Stimulated activated naive CD8-positive, alpha-beta T cell treated with anti-CD3 and anti-CD28 coated beads, Interleukin-15, amount 100 ng/mL, for 72 hours (primary cell): ENCODE measurements around the gene NACA2.
"Not testable (repeated sequence)": the region's sequence is repeated elsewhere in the genome, so short reads cannot be mapped to it uniquely, and the experiment has no call there.

Source experiments
- ATAC-seq: fragments of 150-1000 bp; cut with Tn5 transposase; 2 replicates; pipeline ENCODE4 v1.10.0; 2021; ENCODE audit warnings: mild to moderate bottlenecking, moderate library complexity
- DNase-seq, 2 donors: peaks; one replicate each; pipeline ENCODE4 v3.0.0; 2021 to 2022
- H3K27ac Mint-ChIP-seq, 2 donors: one replicate each; pipeline ENCODE4 v1.8.0; 2022; ENCODE audit warnings: mild to moderate bottlenecking in 2 of 2, mixed read lengths in 2 of 2, moderate library complexity in 2 of 2
- H3K27me3 Mint-ChIP-seq: one replicate; pipeline ENCODE4 v1.8.0; 2022; ENCODE audit warnings: mixed read lengths
- H3K4me1 Mint-ChIP-seq: one replicate; pipeline ENCODE4 v1.8.0; 2022; ENCODE audit warnings: mild to moderate bottlenecking, mixed read lengths
- H3K4me3 Mint-ChIP-seq, 2 donors: one replicate each; pipeline ENCODE4 v1.8.0; 2022; ENCODE audit warnings: mild to moderate bottlenecking in 2 of 2, mixed read lengths in 2 of 2, moderate library complexity in 1 of 2
- H3K9me3 Mint-ChIP-seq, 2 donors: one replicate each; pipeline ENCODE4 v1.8.0; 2022; ENCODE audit warnings: mixed read lengths in 2 of 2

Gene NACA2

GRCh38 chr17:61554209-61554608 lies 36.8 kb downstream of the NACA2 start:
- ATAC-seq (no peak), DNase-seq (no peak)
- H3K4me3 Mint-ChIP-seq = no peak overlapping the region
- H3K9me3 Mint-ChIP-seq = no peaks in the 10 kb centered on the region
- no peaks in the 10 kb centered on the region for H3K4me1 Mint-ChIP-seq
- H3K27ac Mint-ChIP-seq = no peak overlapping the region
- peaks cover 56% of the 10 kb centered on the region for H3K27me3 Mint-ChIP-seq

DNA sequence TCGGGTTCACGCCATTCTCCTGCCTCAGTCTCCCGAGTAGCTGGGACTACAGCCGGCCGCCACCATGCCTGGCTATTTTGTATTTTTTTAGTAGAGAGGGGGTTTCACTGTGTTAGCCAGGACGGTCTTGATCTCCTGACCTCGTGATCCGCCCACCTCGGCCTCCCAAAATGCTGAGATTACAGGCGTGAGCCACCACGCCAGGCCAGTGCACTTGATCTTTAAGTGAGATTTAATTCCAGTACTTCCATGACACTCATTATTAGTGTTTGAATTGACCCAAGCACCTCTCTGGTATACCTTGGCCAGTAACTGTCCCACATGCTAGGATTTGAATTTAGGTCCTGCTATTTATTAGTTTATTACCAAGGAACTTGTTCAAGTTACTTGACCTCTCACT lies 38.5 kb downstream of the NACA2 start:
- not testable (repeated sequence) for H3K9me3 Mint-ChIP-seq, ATAC-seq, H3K4me3 Mint-ChIP-seq, H3K4me1 Mint-ChIP-seq, DNase-seq, H3K27ac Mint-ChIP-seq
- H3K27me3 Mint-ChIP-seq = peaks cover 57% of the 10 kb centered on the region

DNA sequence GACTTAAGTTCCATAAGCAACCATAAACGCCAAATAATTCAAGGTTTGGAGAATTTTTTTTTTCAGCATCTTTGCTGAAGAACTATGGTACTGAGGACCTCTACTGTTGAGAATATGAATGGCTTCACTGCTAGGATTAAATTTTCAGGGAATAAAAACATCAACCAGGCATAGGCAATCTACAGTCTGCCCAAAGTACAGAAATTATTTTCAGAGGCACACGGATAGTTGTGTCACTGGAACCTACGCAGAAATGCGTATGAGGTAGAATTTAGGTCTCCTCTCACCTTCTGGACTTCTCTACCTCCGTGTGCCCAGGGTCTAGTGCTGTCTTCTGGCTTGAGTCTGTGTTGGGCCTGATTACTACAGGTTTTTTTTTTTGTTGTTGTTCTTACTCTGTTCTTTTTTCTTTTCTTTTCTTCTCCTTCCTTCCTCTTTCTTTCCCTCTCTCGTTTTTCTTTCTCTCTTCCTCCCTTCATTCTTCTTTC lies 39.7 kb downstream of the NACA2 start:
- no peak for DNase-seq
- no peak for ATAC-seq
- no peak overlapping the region for H3K27ac Mint-ChIP-seq
- no peaks in the 10 kb centered on the region for H3K9me3 Mint-ChIP-seq
- H3K4me1 Mint-ChIP-seq = no peaks in the 10 kb centered on the region
- peaks cover 57% of the 10 kb centered on the region for H3K27me3 Mint-ChIP-seq
- H3K4me3 Mint-ChIP-seq = no peak overlapping the region

- peaks cover 37% of the 10 kb centered on the region for H3K27me3 Mint-ChIP-seq
- no peak overlapping the region for H3K4me3 Mint-ChIP-seq
- H3K9me3 Mint-ChIP-seq = no peaks in the 10 kb centered on the region
- H3K27ac Mint-ChIP-seq = no peak overlapping the region
- ATAC-seq (no peak), DNase-seq (no peak)
- no peaks in the 10 kb centered on the region for H3K4me1 Mint-ChIP-seq
Measured at GRCh38 chr17:61547113-61547512, 43.9 kb downstream of the NACA2 start.

- peaks cover 7 to 9% of the 10 kb centered on the region in 2 donors for H3K9me3 Mint-ChIP-seq
- H3K27me3 Mint-ChIP-seq = peaks cover 24% of the 10 kb centered on the region
- H3K4me3 Mint-ChIP-seq = no peak overlapping the region
- ATAC-seq = no peak
- no peak for DNase-seq
- no peak overlapping the region for H3K27ac Mint-ChIP-seq
- no peaks in the 10 kb centered on the region for H3K4me1 Mint-ChIP-seq
Measured at GRCh38 chr17:61545335-61545938, 45.6 kb downstream of the NACA2 start.

DNA sequence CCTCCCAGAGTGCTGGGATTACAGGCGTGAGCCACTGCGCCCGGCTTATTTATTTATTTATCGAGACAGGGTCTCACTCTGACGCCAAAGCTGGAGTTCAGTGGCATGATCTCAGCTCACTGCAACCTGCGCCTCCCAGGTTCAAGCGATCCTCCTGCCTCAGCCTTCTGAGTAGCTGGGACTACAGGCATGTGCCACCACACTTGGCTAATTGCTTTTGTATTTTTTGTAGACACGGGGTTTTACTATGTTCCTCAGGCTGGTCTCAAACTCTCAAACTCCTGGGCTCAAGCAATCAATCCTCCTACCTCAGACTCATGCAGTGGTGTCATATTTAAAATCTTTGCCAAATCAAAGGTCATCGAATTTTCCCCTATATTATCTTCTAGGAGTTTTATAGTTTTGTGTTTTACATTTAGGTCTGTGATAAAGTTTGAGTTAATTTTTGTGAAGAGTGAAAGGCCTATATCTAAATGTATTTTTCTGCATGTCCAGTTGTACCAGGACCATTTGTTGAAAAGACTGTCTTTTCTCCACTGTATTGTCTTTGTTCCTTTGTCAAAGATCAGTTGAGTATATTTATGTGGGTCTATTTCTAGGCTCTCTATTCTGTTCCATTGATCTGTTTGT lies 47.1 kb downstream of the NACA2 start:
- H3K4me3 Mint-ChIP-seq = no peak overlapping the region
- H3K4me1 Mint-ChIP-seq = no peaks in the 10 kb centered on the region
- H3K27me3 Mint-ChIP-seq = peaks cover 13% of the 10 kb centered on the region
- no peak for ATAC-seq
- DNase-seq = no peak
- peaks cover 7 to 9% of the 10 kb centered on the region in 2 donors for H3K9me3 Mint-ChIP-seq
- H3K27ac Mint-ChIP-seq = no peak overlapping the region

GRCh38 chr17:61542027-61542426 lies 49.0 kb downstream of the NACA2 start:
- no peak overlapping the region for H3K27ac Mint-ChIP-seq
- H3K4me3 Mint-ChIP-seq = no peak overlapping the region
- peaks cover 5% of the 10 kb centered on the region for H3K27me3 Mint-ChIP-seq
- no peak for DNase-seq
- H3K9me3 Mint-ChIP-seq = peaks cover 7 to 9% of the 10 kb centered on the region in 2 donors
- no peaks in the 10 kb centered on the region for H3K4me1 Mint-ChIP-seq
- no peak for ATAC-seq

DNA sequence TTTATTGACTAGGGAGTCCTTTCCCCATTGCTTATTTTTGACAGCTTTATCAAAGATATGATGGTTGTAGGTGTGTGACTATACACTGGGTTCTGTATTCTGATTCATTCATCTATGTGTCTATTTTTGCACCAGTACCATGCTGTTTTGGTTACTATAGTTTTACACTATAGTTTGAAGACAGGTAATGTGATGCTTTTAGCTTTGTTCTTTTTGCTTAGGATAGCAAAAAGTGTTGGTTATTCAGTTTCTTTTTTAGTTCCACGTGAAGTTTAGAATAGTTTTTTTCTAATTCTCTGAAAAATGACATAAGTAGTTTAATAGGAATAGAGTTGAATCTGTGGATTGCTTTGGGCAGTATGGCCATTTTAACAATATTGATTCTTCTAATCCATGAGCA lies 50.1 kb downstream of the NACA2 start:
- Mint-ChIP-seq H3K4me3 (no peak overlapping the region), H3K4me1 (no peaks in the 10 kb centered on the region), H3K27ac (no peak overlapping the region), H3K9me3 (peaks cover 7 to 9% of the 10 kb centered on the region in 2 donors), H3K27me3 (no peaks in the 10 kb centered on the region)
- ATAC-seq (no peak), DNase-seq (no peak)
